CD4-positive, alpha-beta T cell treated with Interferon gamma for 1 hour (primary cell): ENCODE measurements around the gene RETSAT.
"Not testable (repeated sequence)": the region's sequence is repeated elsewhere in the genome, so short reads cannot be mapped to it uniquely, and the experiment has no call there.

Experiments used
- DNase-seq: peaks from one replicate; pipeline ENCODE4 v3.0.0-alpha.2; 2020

Gene RETSAT

GRCh38 chr2:85354286-85355072, at the start of gene RETSAT, which contains the start of gene ELMOD3:
Gene RETSAT (minus strand): TSS chr2:85354528. CDS start chr2:85354507, 21 bp downstream.
Gene ELMOD3 (plus strand): TSS chr2:85354769. CDS start chr2:85357199, 2,430 bp downstream.
- DNase-seq = peak; percentile 98

DNA sequence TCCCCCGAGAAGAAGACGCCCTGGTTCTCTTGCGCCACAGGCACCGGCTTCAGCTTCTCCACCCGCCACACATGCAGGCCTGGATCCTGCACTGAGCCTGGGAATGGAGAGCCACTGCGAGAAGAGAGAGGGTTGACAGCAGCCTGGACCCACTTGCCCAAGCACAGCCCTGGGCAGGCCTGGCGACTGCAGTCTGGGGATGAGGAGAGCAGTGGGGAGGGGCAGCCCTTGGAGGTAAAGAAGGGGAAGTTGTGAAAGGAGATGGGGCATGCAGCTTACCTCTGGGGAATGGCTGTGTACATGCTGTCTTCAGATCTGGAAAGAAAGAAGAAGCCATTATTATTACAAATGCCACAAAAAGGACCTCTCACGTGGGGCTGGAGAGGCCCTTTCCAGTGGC, 47.5 kb upstream of the RETSAT start:
- no peak for DNase-seq

- no peak for DNase-seq
Measured at GRCh38 chr2:85401464-85401805, 47.1 kb upstream of the RETSAT start.

GRCh38 chr2:85400541-85401463, 46.5 kb upstream of the RETSAT start:
- no peak for DNase-seq

DNA sequence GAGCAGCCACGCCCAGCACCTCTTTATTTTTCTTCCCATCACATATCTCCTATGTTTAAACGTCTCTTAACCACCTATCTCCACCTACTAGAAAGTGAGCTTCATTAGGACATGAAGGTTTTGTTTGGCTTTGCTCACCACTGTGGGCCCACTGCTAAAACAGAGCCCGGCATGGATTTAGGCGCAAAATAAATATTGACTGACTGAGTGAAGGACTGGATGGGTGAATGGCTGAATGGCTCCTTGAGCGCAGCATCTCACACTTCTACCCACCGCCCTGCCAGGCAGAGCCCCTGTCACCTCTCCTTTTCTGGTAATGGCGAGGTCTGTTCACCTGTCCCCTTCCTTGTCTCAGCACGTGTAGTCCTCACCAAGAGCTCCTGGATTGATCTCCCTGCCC, 45.7 kb upstream of the RETSAT start:
- no peak for DNase-seq

- no peak for DNase-seq
Measured at GRCh38 chr2:85399183-85399455, 44.8 kb upstream of the RETSAT start.

DNA sequence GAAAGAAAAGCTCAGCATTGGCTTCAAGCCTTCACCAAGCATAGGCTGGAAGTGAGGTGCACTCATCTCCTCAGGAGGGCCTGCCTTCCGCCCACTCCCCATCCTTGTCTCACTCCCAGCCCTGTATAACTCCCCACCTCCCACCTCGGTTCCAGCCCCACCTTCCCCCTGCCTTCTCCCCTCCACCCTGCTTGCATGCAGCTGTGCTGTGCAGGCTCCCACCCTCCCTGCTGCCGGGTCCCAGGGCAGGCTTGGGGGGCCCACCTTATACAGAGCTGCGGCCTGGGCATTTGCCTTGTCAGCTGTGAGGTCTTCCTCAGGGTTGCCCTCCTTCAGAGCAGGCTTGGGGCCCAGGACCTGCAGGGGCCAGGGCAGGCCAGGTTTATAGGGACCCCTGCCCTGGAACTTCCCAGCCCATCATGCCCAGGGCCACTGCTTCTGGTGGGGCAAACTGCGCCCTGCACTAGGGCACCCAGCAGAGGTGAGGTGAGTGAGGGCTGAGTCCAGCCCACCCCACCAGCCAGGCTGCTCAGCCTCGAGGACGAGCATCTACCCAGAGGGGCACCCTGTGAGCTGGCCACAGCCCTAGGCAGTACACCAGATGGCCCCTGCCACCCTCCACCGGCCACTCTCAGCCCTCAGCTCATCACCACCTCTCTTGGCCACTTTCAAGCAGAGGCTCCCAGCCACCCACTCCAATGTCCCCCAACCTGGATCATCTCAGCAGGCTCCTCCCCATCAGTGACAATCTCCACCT, 44.3 kb upstream of the RETSAT start:
- DNase-seq = no peak

DNA sequence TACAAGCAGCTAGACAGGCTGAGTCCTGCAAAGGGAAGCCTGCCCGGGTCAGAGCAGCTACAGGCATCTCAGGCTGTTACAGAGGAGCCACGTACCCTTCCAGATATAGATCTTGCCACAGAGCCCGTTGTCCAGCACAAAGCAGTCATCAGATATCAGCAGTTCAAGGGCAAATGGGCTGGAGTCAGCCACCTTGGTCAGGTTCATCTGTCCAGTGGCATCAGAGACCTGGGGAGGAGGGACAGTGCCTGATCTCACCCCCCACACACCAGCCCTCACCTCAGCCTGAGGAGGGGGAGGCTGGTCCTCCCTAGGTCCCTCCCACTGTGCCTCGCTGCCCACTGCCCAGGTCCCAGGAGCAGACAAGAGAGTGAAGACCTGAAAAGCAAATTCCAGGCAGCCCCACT, 43.6 kb upstream of the RETSAT start:
- DNase-seq = no peak

DNA sequence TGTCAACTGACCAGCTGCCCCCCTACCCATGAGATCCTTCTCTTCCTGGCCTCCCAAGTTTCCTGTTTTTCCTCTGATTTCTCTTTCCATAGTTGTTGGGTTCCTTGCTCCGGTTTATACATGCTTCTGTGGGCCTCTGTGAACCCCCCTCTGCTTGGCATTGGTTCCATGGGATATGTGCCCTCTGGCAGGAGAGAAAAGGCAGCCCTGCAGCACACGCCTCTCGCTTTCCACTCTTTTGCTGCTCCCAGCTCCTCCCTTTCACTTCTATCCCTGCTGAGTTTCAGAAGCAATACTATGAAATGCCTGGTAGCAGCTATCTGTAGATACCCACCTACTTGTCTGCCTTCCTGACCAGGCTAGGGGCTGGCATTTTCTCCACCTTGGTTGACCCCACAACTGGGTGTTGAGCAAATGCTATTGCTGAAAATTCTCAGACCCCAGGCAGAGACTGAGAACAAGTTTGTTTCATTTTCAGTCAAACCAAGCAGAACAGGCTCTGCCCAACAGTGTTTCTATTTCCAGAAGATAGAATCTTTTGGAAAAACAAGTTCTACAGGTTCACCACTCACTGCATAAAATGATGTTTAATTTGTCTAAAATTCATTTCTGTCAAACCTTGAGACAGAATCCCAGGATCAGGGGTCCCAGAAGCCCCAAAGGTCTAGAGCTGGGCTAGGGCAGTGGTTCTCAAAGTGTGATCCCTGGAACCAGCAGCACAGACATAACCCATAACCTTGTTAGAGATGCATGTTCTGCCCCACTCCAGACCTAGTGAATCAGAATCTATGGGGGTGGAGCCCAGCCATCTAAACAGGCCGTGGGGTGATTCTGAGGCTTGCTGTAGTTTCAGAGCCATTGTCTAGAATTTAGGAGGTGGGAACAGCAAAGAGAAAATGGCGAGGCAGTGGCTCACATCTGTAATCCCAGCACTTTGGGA, 42.5 kb upstream of the RETSAT start:
- no peak for DNase-seq

DNA sequence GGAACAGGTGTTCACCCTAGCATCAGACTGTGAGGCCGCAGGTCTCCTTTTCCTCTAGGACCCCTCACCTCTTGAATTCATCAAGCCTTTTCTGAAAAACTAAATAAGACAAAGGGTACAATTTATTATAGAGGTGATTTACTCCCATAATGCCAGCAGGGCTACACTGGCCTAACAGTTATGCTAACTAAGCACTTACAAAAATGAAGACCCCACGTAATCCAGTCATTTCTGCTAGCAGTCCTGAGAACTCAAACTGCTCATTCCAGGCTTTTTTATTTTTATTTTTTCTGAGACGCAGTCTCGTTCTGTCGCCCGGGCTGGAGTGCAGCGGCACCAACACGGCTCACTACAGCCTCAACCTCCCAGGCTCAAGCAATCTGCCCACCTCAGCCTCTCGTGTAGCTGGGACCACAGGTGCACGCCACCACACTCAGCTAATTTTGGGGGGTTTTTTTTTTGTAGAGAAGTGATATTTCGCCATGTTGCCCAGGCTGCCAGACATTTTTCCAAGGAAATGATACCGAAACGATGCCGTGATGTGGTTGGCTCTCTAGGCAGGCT, 41.7 kb upstream of the RETSAT start:
- no peak for DNase-seq

DNA sequence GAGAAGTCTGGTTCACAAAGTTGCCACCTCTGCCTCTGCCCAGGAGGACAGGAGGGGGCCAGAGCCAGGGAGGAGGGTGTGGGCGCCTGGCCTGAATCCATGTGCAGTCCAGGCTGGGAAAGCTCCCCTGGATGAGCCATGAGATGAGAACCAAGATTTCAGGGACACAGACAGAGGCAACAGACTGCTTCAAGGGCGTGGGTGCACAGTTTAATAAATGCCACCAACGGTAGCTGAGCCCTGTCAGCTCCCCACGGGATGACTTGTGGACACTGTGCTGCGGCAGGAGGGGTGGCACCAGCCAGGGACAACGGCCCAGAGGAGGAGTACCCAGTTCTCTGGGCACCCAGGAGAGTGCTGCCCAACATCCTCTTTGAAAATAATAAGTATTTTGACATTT, 40.6 kb upstream of the RETSAT start:
- DNase-seq = no peak

- DNase-seq = no peak
Measured at GRCh38 chr2:85394261-85394681, 39.9 kb upstream of the RETSAT start.

DNA sequence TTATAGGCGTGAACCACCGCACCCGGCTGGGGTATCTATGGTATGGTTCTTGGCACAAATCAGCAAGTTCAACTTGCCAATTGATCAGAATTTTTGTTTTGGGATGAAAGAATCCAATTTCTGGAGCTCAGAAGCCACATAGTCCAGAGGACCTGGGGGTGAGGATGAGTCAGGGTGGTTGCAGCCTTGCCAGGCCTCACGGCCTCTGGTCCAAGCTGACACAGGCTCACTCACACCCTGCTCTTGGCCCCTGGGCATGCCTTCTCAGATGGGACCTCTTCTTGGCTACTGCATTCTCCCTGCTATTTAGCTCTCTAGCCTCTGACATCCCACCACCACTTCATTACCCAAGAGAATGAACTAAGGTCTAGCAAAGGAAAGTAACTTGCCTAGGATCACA, 39.5 kb upstream of the RETSAT start:
- DNase-seq = no peak

DNA sequence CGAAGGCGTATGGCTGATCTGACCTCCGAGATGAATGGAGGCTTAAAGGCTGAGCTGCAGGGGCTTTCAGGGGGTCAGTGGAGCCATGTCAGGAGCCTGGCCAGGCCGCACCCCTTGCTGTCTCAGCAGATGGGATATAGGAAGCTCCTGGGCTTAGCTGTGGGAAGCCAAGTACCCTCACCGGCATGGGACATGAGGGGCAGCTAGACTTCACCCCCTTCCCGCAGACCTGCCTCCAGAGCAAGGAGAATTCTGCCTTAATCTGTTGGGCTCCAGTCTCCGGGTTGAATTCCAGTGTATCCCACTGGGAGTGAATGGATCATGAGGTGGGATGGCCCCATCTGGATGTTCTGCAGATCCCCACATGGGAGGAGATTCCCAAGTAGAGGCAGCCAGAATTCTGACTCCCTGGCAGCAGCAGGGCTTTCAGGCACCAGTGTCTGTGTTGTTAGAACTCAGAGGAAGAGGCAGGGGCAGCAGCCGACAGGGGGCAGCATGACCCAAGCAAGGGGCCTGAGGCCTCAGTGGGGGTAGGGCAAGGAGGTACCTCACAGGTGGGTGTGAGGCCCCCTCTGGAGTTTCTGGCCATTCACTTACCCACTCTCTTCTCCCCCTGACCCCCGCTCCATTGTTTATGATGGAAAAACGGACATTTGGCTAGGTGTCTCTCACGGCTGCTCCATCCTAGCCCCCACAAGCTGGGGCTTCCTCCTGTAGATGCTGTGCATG, 36.8 kb upstream of the RETSAT start:
- peak; percentile 67 for DNase-seq

DNA sequence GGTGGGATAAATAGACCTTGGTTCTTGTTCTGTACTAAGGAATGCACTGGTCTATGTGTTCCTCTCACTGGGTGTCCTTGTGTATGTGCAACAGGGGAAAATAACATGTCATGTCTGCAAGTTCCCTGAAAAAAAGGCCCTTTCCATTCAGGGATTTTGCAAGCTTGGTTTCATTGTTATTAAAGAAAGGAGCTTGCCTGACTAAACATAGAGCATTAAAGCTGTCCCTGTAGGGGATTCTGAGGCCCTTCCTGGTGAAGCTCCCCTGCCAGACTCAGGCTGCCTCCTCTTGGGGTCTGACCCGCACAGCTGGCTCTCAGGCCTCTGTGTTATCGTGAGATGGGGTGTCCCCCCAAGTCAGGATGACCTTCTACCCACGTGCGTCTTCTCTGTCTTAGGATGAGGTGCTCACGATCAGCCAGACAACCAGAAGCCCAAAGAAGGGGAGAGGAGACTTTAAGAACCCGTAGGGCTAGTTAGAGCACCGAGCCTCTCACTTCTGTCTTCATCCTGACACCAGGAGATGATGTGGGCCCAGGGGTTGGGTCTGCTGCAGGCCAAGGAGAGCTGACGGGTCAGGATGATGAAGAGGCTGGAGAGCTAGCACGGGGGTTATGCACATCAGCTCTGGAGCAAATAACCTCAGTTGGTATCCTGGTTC, 34.7 kb upstream of the RETSAT start:
- DNase-seq = no peak

GRCh38 chr2:85387754-85388153, 33.4 kb upstream of the RETSAT start:
- DNase-seq = no peak

DNA sequence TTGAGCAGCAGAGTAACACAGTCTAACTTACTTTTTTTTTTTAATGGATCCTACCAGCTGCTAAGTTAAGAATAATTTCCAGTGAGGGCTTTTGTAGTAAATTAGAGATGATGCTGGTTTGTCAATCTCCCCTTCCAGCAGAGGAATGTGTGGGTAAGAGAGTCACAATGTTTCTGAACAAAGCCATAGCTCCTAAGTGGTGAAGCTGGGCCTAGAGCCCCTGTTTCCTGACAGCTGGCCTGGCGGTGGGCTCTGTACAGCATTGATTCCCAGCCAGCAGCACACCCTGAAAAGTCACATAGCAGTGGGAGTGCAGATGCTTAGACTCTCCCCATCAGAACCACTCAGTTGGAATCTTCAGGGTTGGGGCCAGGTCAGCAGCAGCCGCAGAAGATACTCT, 31.4 kb upstream of the RETSAT start:
- DNase-seq = no peak

GRCh38 chr2:85383850-85384249, 29.5 kb upstream of the RETSAT start:
- no peak for DNase-seq

- not testable (repeated sequence) for DNase-seq
Measured at GRCh38 chr2:85383151-85383550, 28.8 kb upstream of the RETSAT start.

DNA sequence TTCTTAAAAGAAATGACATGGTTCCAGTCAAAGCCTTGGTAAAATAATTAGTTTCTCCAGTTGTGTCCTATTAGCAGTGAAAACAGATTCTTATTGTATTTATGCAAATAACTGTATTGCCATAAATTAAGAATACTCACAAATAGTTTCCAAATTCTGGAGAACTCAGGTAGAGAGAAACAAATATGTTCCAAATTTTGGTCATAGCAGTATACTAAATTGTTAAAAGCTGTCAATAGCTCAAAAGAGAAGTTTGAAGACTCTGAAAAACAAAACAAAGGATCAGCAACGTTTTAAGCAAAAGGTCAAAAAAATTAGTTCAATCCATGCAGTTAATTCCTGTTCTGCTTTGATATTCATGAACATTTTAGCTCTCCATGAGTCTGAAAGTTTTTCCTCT, 25.7 kb upstream of the RETSAT start:
- DNase-seq = no peak

- no peak for DNase-seq
Measured at GRCh38 chr2:85378257-85378656, 23.9 kb upstream of the RETSAT start.
